ENCODE data around the gene USP53.

USP53 gene

GRCh38 chr4:119237642-119238041 lies 25.1 kb downstream of the USP53 start:
- Histone ChIP-seq H3K4me1 (peaks cover 3% of the 10 kb centered on the region), H3K4me2 (ENCODE audit: low read length) (no peak overlapping the region), H3K4me3 (ENCODE audit: low read depth, low read length) (no peak overlapping the region), H3K36me3 (ENCODE audit: control insufficient read depth, insufficient read depth, low read length) (no peaks in the 10 kb centered on the region), H3K9me3 (ENCODE audit: control insufficient read depth, low read length) (no peaks in the 10 kb centered on the region), H3K27me3 (ENCODE audit: control insufficient read depth, insufficient read depth, low read length) (no peaks in the 10 kb centered on the region), H2AFZ (no peak overlapping the region), H3K9ac (no peak overlapping the region), H3K79me2 (no peaks in the 10 kb centered on the region), H3K27ac (no peak overlapping the region)
- TF ChIP-seq CTCF (IDR thresholded peaks at IDR 0.05): no peak

GRCh38 chr4:119238068-119238722 lies 25.7 kb downstream of the USP53 start:
- no peaks in the 10 kb centered on the region for H3K79me2 ChIP-seq
- H3K9me3 ChIP-seq (ENCODE audit: control insufficient read depth, low read length): no peaks in the 10 kb centered on the region
- H2AFZ ChIP-seq: no peak overlapping the region
- no peak for TF ChIP-seq CTCF (IDR thresholded peaks at IDR 0.05)
- peaks cover 3% of the 10 kb centered on the region for H3K4me1 ChIP-seq
- H3K4me2 ChIP-seq (ENCODE audit: low read length): no peak overlapping the region
- no peak overlapping the region for H3K27ac ChIP-seq
- no peaks in the 10 kb centered on the region for H3K36me3 ChIP-seq (ENCODE audit: control insufficient read depth, insufficient read depth, low read length)
- no peak overlapping the region for H3K9ac ChIP-seq
- H3K27me3 ChIP-seq (ENCODE audit: control insufficient read depth, insufficient read depth, low read length): no peaks in the 10 kb centered on the region
- no peak overlapping the region for H3K4me3 ChIP-seq (ENCODE audit: low read depth, low read length)

DNA sequence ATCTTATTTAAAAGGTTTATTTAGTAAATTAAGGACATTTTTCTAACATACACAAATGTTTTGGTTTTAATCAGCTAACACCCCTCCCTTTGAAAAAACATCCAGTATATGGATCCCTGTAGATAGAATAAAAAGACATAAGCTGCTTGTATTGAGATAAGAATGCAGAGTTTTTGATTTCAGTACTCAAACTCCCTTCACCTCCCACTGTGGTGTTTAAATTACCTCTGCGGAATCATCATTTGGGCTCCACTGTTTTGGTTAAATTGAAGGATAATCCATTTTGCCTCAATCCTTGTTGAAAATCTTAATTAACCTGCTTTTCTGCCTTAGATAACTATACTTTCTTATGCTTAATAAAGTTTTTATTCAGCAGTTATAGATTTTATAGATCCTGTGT lies 27.6 kb downstream of the USP53 start:
- H3K4me2 ChIP-seq (ENCODE audit: low read length): no peak overlapping the region

DNA sequence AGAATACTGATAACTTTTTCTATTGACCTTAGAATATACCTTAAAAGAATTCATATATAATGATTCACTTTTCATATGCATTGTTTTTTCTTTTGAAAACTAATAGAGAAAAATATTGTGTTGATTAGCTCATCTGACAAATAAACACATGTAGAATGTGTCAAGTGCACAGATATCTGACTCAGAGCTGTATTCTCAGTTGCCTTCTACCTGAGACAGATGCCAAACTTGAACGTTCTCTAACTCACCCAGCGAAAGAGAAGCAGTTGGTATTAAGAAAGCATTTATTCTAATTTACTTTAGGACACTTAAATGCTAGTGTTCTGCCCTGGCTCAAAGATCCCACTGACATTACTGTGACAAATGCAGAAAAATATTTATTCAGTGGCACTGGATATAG lies 28.1 kb downstream of the USP53 start:
- no peak overlapping the region for H2AFZ ChIP-seq
- no peaks in the 10 kb centered on the region for H3K4me1 ChIP-seq
- no peak overlapping the region for H3K4me3 ChIP-seq (ENCODE audit: low read depth, low read length)
- H3K9me3 ChIP-seq (ENCODE audit: control insufficient read depth, low read length): no peaks in the 10 kb centered on the region
- H3K27me3 ChIP-seq (ENCODE audit: control insufficient read depth, insufficient read depth, low read length): no peaks in the 10 kb centered on the region
- H3K4me2 ChIP-seq (ENCODE audit: low read length): no peak overlapping the region
- H3K79me2 ChIP-seq: no peaks in the 10 kb centered on the region
- no peak overlapping the region for H3K27ac ChIP-seq
- TF ChIP-seq CTCF (IDR thresholded peaks at IDR 0.05): no peak
- H3K9ac ChIP-seq: no peak overlapping the region
- H3K36me3 ChIP-seq (ENCODE audit: control insufficient read depth, insufficient read depth, low read length): no peaks in the 10 kb centered on the region

More for the DNA sequence above, 27.6 kb downstream of the USP53 start:
- Histone ChIP-seq H3K27me3 (ENCODE audit: control insufficient read depth, insufficient read depth, low read length) (no peaks in the 10 kb centered on the region), H3K79me2 (no peaks in the 10 kb centered on the region), H3K27ac (no peak overlapping the region), H3K9ac (no peak overlapping the region), H3K4me3 (ENCODE audit: low read depth, low read length) (no peak overlapping the region), H3K4me1 (no peaks in the 10 kb centered on the region), H2AFZ (no peak overlapping the region), H3K36me3 (ENCODE audit: control insufficient read depth, insufficient read depth, low read length) (no peaks in the 10 kb centered on the region), H3K9me3 (ENCODE audit: control insufficient read depth, low read length) (no peaks in the 10 kb centered on the region)
- no peak for TF ChIP-seq CTCF (IDR thresholded peaks at IDR 0.05)

DNA sequence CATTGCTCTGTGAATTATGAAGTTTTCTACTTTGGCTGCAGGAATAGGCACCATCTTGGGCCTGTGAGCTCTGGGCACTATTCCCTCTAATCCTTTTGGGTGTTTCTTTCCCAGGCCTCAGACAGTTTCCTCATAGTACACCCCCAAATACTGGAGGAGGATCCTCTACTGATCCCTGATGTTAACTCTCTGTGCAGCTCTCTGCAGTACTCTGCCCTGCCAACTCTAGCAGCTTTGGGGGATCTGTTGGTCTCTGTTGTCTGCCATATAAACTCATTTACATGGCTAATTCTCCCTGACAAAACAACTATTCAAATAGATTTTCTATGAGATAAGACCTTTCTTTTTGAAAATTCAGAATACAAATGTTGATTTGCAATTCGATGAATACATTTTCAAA lies 29.9 kb downstream of the USP53 start:
- Histone ChIP-seq H3K4me1 (no peaks in the 10 kb centered on the region), H3K9ac (no peak overlapping the region), H3K27ac (no peak overlapping the region), H2AFZ (no peak overlapping the region), H3K36me3 (ENCODE audit: control insufficient read depth, insufficient read depth, low read length) (no peaks in the 10 kb centered on the region), H3K27me3 (ENCODE audit: control insufficient read depth, insufficient read depth, low read length) (no peaks in the 10 kb centered on the region), H3K4me2 (ENCODE audit: low read length) (no peak overlapping the region), H3K79me2 (no peaks in the 10 kb centered on the region), H3K9me3 (ENCODE audit: control insufficient read depth, low read length) (no peaks in the 10 kb centered on the region), H3K4me3 (ENCODE audit: low read depth, low read length) (no peak overlapping the region)
- TF ChIP-seq CTCF (IDR thresholded peaks at IDR 0.05): no peak

All from parathyroid adenoma (tissue), 2 donors.